GM12891 (cell line): ENCODE measurements around the gene AGBL1.

ENCODE experiments used
- DNase-seq: peaks from one replicate; pipeline ENCODE4 v3.0.0; 2011; ENCODE audit warnings: low spot score; ENCODE audit not compliant: insufficient read length
- FAIRE-seq: peaks from 2 replicates; lab custom pipeline; 2011; peaks lifted over from hg19 to GRCh38; lab: Jason Lieb, UNC
- PAX5 ChIP-seq: IDR thresholded peaks from 2 replicates; pipeline ENCODE4 v1.6.1; 2011; ENCODE audit warnings: low read length, moderate library complexity, mild to moderate bottlenecking; ENCODE audit not compliant: insufficient read depth, severe bottlenecking
- POLR2A ChIP-seq: IDR thresholded peaks from 2 replicates; pipeline ENCODE4 v1.6.1; 2011; ENCODE audit warnings: low read depth, low read length, control low read depth
- POLR2AphosphoS5 ChIP-seq: IDR thresholded peaks from 2 replicates; pipeline ENCODE4 v1.6.1; 2011; ENCODE audit warnings: low read depth, low read length, control low read depth
- POU2F2 ChIP-seq: IDR thresholded peaks from 2 replicates; pipeline ENCODE4 v1.6.1; 2011; ENCODE audit warnings: low read depth, mild to moderate bottlenecking, control low read depth, low read length, moderate library complexity
- SPI1 ChIP-seq: IDR thresholded peaks from 2 replicates; pipeline ENCODE4 v1.6.1; 2011; ENCODE audit warnings: low read depth, low read length, control low read depth
- TAF1 ChIP-seq: IDR thresholded peaks from 2 replicates; pipeline ENCODE4 v1.6.1; 2011; ENCODE audit warnings: low read depth, low read length, control low read depth

The AGBL1 gene

DNA sequence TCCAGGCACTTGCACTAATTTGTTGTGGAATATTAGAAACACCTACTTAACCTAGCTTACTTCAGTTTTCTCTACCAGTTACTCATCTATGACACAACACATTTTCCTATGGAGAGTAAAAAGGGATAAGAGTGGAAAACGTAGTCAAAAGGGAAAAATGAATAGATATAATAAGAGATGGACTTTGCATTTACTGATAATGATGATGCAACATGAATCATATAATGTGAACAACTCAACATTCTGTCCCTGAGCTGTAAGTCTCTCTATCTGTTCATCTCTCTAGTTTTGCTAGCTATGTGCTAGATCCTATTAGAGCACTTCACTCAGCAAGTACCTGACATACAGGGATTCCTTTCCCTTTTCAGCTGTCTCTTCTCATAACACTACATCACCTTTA is 627.1 kb downstream of the AGBL1 start:
- FAIRE-seq (no peak), DNase-seq (no peak)
- no peak for TF ChIP-seq POU2F2
- no peak for TF ChIP-seq SPI1
- TF ChIP-seq TAF1 = no peak
- no peak for TF ChIP-seq POLR2AphosphoS5

DNA sequence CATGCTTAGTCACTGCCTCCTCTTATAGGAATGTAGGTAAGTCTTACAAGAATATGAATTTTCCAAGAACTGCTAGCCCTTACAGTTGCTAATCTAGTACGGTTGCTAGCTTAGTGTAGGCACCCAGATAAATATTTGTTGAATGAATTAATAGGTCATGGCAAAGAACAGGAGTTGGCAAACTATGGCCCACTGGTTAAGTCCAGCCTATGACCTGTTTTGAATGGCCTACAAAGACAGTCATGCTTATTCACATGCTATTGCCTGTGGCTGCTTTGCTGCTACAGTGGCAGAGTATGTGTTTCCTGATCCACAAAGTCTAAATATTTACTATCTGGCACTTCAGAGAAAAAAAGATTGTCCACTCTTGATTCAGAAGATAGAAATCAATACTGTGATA is 631.8 kb downstream of the AGBL1 start:
- no peak for TF ChIP-seq POLR2AphosphoS5
- DNase-seq (no peak), FAIRE-seq (no peak)

DNA sequence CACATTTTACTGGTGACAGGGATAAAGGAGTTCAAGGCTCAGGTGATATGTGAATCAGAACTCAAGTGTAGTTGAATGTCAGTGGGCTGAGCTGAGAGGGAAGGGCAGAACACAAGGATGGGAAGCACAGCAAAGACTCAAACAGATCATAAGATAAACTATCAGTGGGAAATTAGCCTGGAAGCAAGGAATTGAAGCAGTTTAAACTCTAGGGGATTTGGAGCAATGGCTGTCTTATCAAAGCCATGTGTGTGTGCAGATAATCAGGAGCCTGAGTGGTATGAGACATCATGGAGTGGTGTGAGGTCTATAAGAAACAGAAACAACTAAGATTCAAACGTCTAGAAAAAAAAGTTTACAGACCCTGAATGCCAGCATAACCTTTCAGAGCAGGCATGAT is 634.6 kb downstream of the AGBL1 start:
- DNase-seq (no peak), FAIRE-seq (no peak)
- TF ChIP-seq PAX5 = no peak
- TF ChIP-seq POLR2A = no peak
- TF ChIP-seq SPI1 = no peak
- TF ChIP-seq TAF1 = no peak
- no peak for TF ChIP-seq POU2F2
- no peak for TF ChIP-seq POLR2AphosphoS5

DNA sequence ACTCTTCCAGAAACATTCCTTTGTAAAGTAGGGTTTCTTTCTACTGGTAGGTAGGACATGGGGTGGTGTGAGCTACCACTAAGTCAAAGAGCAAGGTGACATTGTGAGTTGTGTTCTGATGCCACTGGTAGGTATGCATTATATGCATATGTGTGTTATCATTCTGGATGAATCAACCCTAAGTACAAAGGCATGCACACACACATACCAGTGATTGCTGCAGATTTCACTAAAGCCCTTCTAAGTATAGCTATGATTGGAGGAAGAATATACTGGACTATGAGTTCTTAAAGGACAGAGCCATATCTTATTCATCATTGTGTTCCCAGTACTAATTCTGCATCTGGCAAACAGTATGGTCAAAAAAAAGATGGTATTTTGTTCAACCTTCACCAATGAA is 646.0 kb downstream of the AGBL1 start:
- TF ChIP-seq SPI1 (no peak), PAX5 (no peak), POLR2A (no peak), POU2F2 (no peak), POLR2AphosphoS5 (no peak), TAF1 (no peak)
- DNase-seq (no peak), FAIRE-seq (no peak)

DNA sequence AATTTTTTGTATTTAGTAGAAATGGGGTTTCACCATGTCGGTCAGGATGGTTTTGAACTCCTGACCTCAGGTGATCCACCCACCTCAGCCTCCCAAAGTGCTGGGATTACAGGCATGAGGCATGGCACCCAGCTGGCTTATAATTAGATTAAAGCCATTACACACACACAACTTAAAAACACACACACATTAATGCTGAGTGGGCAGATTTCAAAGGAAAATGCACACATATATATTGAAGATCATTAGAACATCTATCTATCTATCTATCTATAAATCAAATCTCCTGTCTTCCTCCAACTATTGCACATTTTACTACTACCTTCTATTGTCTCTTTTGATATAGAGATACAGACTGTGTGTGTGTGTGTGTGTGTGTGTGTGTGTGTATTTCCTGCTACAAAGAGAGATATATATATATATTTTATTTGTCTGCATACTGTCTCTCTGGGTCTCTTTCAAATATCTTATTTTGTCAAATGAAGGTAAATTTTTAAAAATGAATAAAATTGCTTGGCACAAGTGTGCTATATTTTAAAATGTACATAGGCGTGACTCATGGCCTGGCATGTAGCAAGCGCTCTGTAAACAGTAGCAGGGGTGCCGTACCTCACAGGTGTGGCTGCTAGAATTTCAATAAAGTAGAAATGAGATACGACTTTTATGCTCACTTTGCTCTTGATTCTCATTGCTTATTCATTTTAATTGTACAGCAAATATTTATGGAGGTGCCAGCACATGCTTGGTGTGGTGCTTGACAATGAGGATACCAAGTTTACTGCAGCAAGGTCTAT is 655.8 kb downstream of the AGBL1 start:
- FAIRE-seq = no peak
- TF ChIP-seq SPI1 (no peak), POLR2A (no peak), POLR2AphosphoS5 (no peak), POU2F2 (no peak), TAF1 (no peak), PAX5 (no peak)
- no peak for DNase-seq

DNA sequence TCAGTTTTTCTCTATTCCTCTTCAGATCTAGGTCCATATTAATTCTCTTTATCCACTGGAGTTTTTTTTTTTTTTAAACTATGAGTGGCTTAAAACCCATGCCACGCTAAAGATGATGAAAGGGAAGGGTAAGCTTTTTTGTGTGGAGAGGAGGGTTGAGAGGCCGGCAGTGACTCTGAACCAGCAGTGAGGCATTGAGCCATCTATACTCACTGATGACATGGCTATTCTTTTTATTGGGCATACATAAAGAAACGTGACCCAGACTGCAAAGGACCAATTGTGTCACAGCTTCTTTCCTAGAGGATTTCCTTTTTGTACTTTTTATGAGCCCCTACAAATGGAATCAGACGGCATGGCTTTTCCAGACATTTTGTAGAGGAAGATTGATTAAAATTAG is 662.2 kb downstream of the AGBL1 start:
- no peak for DNase-seq
- TF ChIP-seq POU2F2 (no peak), PAX5 (no peak)
- FAIRE-seq = no peak

DNA sequence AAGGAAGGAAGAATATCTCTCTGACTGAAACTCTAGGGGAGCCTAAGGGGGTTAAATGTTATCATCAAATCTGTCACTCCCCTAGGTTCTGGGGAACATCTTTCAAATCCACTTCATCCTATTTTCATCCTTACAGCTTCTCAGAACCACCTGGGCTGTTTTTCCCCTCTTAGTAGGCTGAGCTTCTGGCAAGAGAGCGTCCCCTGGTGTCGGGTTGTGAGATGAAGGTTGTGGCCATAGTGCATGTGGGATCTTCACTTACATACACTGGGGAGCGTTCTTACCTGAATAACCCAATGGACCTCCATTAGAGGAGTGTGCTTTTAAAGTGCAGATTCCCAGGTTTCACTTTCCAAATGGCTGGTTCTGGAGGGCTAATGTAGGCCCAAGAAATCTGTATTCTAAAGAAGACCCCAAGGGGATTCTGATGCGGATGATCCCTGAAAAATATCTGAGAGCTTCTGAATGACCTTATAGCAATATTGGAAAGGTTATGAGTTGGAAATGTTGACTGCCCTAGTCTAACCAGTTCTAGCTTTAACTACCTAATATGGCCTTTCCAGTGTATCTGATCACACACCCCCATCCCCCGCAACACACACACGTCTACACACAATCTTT is 663.7 kb downstream of the AGBL1 start:
- DNase-seq (no peak), FAIRE-seq (no peak)
- TF ChIP-seq POLR2A = no peak
- TF ChIP-seq TAF1 = no peak
- TF ChIP-seq PAX5 = no peak
- TF ChIP-seq POLR2AphosphoS5 = no peak
- TF ChIP-seq POU2F2 = no peak
- no peak for TF ChIP-seq SPI1

DNA sequence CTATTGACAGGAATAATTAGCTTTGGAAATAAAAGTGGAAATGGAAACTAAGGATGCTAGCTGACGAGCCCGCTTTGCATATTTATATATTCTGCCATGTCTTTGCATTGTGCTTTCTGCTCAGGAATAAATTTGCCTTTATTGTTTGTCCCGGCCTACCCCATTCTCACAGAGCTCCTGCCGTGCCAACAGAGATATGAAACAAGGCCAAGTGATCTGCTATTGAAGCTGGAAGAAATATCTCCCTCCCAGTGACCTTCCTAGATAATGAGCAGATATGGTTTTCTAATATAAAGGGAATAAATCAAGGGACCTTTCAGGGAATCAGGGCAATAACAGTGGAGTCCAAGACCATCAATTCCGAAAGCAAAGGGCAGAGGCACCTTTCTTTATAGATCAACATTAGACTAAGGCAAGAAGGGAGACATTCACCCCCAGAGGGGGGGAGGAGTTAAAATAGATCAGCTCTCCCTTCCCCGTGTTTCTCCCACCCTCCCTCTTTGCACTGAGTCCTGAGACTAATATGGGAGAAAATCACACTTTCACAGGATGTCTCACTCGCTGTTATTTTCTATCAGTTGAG is 664.6 kb downstream of the AGBL1 start:
- no peak for DNase-seq
- TF ChIP-seq POLR2AphosphoS5 (no peak), TAF1 (no peak), POLR2A (no peak), POU2F2 (no peak), SPI1 (no peak), PAX5 (no peak)
- no peak for FAIRE-seq

DNA sequence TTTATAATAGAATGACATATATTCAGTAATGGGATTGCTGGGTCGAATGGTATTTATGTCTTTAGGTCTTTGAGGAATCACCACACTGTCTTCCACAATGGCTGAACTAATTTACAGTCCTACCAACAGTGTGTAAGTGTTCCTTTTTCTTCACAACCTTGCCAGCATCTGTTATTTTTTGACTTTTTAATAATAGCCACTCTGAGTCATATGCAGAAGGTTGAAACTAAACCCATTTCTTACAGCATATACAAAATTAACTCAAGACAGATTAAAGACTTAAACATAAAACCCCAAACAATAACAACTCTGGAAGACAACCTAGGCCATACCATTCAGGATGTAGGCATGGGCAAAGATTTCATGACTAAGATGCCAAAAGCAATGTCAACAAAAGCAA is 671.4 kb downstream of the AGBL1 start:
- FAIRE-seq = no peak
- no peak for DNase-seq
- TF ChIP-seq POU2F2 (no peak), POLR2AphosphoS5 (no peak), TAF1 (no peak), PAX5 (no peak), SPI1 (no peak), POLR2A (no peak)

DNA sequence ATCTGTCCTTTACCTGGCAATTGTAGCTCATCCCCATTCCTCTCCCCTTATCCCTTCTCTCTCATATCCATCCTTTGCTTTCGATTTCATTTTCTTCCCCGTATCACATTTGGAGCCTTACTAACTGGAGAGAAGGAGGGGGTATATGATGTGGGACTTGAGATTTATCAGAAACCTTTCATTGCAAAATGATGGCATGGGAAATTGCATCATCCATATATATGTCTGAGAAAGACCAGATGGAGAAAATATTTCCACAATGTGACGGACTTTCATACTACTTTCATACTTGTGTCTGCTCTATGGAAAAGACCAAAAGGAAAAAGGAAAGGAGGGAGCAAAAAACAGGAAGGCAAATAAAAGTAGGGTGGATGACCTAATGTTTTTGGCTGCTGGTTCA is 675.2 kb downstream of the AGBL1 start:
- FAIRE-seq (no peak), DNase-seq (no peak)
- TF ChIP-seq PAX5 = no peak
- no peak for TF ChIP-seq POLR2A
- TF ChIP-seq TAF1 = no peak
- TF ChIP-seq SPI1 = no peak
- no peak for TF ChIP-seq POLR2AphosphoS5
- no peak for TF ChIP-seq POU2F2
